OCI-LY7 (cell line): Measurements from ENCODE around the gene DMGDH.

ENCODE experiments used
- CTCF ChIP-seq: fragments of 200-600 bp; sonication (generic); conservative IDR thresholded peaks from 2 replicates; pipeline ENCODE4 v1.5.1; 2014; ENCODE audit warnings: mild to moderate bottlenecking, antibody characterized with exemption, low read length, moderate library complexity, mixed read lengths
- EZH2phosphoT487 ChIP-seq: fragments of 200-600 bp; sonication (generic); IDR thresholded peaks from 2 replicates; pipeline ENCODE4 v1.6.1; 2018; ENCODE audit warnings: low read depth, borderline replicate concordance, mild to moderate bottlenecking, mixed run types, antibody characterized with exemption, low read length, moderate library complexity, mixed read lengths

DNA sequence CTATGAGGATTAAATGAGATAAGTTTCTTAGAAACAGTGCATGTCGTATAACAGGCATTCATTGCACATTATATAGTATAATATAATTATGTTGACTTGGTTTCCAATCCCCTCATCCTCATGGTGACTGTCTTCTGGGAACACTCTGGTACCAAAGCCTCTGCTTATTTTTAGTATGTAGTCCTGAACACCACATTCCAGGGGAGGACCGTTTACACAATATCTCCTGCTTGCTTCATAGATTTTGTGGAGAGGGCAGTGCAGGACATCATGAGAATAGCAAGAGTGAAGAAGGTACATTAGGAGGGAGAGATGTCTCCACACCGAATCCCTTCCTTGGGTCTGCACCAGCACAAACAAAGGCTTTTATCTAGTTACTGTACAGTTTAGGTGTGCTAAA is 21.6 kb upstream of the DMGDH start:
- TF ChIP-seq CTCF (no peak), EZH2phosphoT487 (no peak)
